ENCODE data around the gene NAIF1.
"Not testable (repeated sequence)": the region's sequence is repeated elsewhere in the genome, so short reads cannot be mapped to it uniquely, and the experiment has no call there.

The NAIF1 gene

DNA sequence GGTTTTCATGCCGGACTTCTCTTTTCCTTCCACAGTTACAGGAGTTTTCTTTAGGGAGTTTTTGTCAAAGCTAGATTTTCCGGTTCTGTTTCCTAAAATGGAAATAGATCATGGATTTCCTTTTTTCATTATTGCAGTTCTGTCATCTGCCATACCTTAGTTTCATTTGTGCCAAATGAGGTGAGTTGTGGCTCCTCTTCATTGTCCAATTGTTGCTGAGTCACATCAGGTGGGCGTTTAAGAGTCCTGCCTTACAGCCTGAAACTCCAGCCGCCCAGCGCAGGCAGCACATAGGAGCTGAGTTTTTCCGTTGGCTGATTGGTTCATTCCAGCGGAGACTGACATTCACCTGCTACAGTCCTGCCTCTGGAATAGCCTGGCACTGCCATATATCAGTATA, 15.0 kb upstream of the NAIF1 start:
- DNase-seq, result no peak

DNA sequence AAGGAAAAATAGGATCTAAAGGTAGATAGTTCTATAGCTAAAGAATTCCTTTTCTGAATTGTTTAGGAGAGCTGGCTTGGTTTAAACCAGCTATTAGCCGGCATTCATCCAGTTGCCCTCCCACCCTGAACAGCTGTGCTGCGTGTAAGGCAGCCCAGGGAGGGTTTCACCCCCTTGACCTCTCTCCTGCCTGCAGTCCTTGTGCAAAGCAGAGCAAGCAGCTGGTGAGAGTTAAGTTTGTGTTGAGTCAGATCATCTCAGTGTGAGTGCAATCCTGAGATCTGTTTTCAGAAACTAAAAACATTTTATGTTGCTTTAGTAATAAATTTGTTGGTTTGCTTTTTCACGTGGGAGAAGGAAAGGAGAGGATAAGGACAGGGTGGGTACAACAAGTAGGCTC, 13.9 kb upstream of the NAIF1 start:
- DNase-seq, result no peak

GRCh38 chr9:128080206-128080605, 13.1 kb upstream of the NAIF1 start:
- no peak for DNase-seq

GRCh38 chr9:128078504-128079434, 11.6 kb upstream of the NAIF1 start:
- DNase-seq, result peak; percentile 45

DNA sequence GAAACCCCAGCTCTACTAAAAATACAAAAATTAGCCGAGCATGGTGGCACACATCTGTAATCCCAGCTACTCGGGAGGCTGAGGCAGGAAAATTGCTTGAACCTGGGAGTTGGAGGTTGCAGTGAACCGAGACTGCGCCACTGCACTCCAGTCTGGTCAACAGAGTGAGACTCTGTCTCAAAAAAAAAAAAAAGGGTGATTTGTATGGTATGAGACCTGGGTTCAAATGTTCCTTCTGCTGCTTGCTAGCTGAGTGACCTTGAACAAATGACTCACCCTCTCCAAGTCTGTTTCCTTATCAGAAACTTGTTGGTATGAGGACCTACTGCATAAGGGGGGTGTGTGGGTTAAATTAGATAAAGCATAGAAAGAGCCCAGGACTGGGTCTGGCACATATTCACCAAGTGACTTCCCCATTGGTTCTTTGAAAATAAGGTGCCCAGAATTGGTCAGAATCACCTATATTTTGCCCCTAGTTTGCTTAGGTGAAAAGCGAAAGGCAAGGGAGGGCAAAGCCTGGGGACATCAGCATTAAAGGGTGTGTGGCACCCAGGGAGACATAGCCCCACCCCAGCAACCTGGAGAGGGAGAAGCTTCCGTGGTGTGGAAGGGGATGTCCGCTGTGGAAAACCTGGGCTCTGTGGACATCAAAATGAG, 10.9 kb upstream of the NAIF1 start:
- DNase-seq, result no peak

DNA sequence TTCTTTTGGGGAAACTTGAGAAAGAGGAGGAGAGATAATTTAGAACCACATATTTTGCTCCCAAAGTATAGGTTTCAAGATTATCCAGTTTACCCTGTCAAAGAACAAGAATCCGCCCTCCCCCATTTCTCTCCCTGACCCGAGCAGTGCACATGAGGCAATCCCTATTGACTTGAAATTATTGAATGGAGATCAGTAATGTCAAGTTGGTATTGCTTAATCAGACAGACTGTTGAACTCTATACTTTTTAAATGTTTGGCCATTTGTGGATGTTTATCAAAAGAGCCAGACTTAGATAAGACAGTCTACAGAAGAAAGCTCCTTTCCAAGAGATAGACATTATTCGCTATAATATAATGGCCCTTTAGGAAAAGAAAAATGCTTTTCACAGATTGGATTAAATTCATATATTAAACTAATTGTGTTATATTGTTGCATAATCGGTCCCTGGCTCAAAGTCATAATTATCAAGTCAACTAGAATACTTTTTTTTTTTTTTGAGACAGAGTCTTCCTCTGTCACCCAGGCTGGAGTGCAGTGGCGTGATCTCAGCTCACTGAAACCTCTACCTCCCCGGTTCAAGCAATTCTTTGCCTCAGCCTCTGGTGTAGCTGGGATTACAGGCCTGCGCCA, 6.2 kb upstream of the NAIF1 start:
- no peak for DNase-seq

GRCh38 chr9:128072144-128073021, 5.3 kb upstream of the NAIF1 start:
- DNase-seq, result peak; percentile 82

GRCh38 chr9:128071475-128071874, 4.4 kb upstream of the NAIF1 start:
- DNase-seq, result not testable (repeated sequence)

DNA sequence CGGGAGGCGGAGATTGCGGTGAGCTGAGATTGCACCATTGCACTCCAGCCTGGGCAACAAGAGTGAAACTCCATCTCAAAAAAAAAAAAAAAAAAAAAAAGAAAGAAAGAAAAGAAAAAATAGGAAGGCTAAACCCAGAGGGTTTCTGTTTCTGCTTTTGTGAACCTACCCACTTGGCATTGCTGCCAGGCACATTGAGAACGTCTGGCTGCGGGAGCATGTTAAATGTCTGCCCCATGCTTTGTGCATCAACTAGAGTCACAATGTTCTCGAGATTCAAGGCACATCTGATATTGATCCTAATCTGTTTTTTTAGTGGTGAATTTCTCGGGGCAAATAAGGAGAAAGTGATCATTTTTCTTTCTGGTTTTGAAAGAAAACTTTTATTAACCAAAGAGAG, 3.8 kb upstream of the NAIF1 start:
- DNase-seq, result no peak

DNA sequence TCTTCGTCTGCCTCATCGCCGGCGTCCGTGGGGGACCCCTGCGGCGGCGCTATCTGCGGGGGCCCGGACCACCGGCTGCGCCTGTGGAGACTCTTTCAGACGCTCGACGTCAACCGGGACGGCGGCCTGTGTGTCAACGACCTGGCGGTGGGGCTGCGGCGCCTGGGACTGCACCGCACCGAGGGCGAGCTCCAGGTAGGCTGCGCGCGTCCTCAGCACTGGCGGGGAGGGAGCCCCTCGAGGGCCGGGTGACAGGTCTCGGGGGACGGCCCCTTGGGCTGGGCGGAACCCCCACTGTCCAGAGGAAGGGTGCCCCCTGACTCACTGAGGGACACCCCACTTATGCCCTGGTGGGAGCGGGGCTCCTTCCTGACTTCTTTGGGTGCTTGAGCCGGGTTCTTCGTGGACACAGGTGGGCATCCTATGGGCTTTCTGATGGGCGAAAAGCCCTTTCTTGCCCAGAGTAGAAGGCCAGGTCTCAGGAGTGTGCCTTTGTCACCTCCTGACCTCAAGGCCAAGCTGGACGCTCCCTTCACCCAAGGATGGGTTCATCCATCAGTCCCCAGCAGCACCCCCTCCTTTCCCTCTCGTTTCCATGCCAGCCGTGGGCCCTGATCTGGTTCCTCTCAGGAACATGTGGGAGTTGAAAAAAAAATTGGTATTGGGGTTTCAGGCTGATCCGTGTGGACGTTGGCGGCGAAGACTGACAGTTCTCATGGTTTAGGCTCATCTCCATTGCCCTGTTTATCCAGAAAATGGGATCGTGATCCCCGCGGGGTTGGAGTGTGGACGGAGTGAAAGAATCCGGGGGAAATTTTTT, 1.5 kb upstream of the NAIF1 start:
- peak; percentile 9 for DNase-seq

- DNase-seq, result peak; percentile 97
Measured at GRCh38 chr9:128067645-128068385, 695 bp upstream of the NAIF1 start, which contains the start of gene SLC25A25. Gene SLC25A25, plus strand, starts transcription at chr9:128068232. Its CDS starts 88 bp downstream, at chr9:128068320.

- DNase-seq, result no peak
Measured at GRCh38 chr9:128065907-128066712, 1.0 kb downstream of the NAIF1 start.

DNA sequence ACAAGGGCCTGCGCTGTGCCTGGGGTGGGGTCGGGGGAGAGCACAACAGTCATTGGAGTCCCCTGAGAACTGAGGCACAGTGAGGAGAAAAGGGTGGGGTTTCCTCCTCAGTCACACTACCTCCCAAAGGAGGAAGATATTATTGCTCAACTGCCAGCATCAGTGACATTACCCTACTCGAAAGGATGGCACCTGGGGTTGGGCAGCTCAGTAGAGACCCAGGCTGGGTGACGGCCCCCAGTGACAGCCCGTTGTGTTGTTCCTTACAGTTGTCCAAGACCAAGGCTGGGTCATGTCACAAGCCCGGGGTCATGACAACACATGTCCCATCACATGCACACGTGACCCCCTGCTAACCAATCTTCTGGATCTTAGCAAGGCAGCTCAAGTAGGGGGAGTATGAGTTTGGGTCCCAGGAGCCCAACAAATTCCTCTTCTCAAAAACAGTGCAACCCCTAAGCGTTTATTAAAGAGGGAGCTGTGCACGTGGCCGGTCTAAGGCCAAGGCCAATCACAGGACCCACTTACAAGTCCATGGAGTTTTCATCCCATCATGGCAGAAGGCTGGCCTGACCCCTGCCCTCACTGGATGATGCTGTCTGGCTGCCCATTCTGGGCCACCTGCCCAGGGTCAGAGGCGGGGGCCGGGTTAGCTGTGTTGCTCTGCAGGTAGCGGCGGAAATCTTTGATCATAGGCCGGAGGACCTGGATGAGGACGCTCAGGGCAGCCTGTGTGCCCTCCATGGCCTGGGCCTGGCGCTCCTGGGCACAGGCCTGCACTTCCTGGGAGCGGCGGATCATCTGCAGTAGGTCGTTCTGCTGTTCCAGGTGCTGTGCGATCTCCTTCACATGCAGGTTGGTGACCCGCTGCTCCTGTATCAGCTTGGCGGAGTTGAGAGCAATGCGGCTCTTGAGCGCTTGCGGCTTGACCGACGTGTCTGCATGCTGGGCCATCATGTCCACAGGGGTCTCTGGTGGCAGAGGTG, 4.0 kb downstream of the NAIF1 start:
- DNase-seq, result no peak

GRCh38 chr9:128062279-128062678, 4.8 kb downstream of the NAIF1 start:
- no peak for DNase-seq

GRCh38 chr9:128061275-128061960, 5.7 kb downstream of the NAIF1 start:
- no peak for DNase-seq

GRCh38 chr9:128059365-128059983, 7.6 kb downstream of the NAIF1 start:
- no peak for DNase-seq

DNA sequence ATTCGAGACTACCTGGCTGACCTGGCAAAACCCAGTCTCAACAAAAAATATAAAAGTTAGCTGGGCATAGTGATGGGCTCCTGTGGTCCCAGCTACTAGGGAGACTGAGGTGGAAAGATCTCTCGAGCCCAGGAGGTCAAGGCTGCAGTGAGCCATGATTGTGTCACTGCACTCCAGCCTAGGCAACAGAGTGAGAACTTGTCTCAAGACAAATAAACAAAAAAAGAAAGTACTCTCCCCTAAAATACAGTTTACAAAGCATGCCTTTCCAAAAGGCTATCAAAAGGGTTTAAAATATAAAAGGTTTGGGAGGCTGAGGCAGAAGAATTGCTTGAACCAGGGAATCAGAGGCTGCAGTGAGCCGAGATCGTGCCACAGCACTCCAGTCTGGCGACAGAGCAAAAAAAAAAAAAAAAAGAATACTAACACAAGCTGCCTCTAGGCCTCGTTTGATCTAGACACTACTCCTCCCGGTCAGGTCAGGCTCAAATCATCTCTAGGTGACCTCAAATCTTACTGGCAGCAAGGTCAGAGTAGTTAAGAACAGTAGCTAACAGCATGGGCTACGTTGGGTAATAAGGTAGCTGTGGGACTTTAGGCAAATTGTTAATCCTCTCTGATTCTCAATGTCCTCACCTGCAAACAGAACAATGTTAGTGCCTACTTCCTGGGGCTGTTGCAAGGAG, 9.3 kb downstream of the NAIF1 start:
- DNase-seq, result no peak
